Choroid plexus epithelial cell (primary cell): ENCODE data around the gene SEC24C.

Experiments used
- DNase-seq: peaks from one replicate; pipeline ENCODE4 v3.0.0-alpha.2; 2010; ENCODE audit warnings: low read depth
- H3K4me3 ChIP-seq: 2 replicates; pipeline ENCODE4 v1.5.1; 2011; ENCODE audit warnings: low read depth, mild to moderate bottlenecking, control low read depth, low read length, moderate library complexity
- CTCF ChIP-seq: conservative IDR thresholded peaks from 2 replicates; pipeline ENCODE4 v1.5.1; 2011; ENCODE audit warnings: low read depth, mild to moderate bottlenecking, control low read depth, inconsistent platforms, low read length, moderate library complexity

SEC24C gene

GRCh38 chr10:73797324-73798025, 53.3 kb downstream of the SEC24C start:
- no peak for TF ChIP-seq CTCF
- no peak for DNase-seq
- H3K4me3 ChIP-seq = no peak overlapping the region

- no peak overlapping the region for H3K4me3 ChIP-seq
- TF ChIP-seq CTCF = no peak
- no peak for DNase-seq
Observed at GRCh38 chr10:73798087-73798486, 53.9 kb downstream of the SEC24C start.

DNA sequence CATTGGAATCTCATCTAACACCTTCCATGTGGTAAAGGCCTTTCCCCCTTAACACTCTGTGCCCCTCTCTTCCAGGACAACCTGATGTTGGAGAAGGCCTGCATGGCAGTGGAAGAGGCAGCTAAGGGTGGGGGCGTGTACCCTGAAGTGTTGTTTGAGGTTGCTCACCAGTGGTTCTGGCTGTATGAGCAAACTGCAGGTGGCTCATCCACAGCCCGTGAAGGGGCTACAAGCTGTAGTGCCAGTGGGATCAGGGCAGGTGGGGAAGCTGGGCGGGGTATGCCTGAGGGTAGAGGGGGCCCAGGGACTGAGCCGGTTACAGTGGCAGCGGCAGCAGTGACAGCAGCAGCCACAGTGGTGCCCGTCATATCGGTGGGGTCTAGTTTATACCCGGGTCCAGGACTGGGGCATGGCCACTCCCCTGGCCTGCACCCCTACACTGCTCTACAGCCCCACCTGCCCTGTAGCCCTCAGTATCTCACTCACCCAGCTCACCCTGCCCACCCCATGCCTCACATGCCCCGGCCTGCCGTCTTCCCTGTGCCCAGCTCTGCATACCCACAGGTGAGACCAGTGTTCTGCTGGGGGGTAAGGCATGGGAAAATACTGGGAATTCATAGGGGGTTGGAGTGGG, 54.9 kb downstream of the SEC24C start:
- TF ChIP-seq CTCF = no peak
- no peak for DNase-seq
- no peak overlapping the region for H3K4me3 ChIP-seq

DNA sequence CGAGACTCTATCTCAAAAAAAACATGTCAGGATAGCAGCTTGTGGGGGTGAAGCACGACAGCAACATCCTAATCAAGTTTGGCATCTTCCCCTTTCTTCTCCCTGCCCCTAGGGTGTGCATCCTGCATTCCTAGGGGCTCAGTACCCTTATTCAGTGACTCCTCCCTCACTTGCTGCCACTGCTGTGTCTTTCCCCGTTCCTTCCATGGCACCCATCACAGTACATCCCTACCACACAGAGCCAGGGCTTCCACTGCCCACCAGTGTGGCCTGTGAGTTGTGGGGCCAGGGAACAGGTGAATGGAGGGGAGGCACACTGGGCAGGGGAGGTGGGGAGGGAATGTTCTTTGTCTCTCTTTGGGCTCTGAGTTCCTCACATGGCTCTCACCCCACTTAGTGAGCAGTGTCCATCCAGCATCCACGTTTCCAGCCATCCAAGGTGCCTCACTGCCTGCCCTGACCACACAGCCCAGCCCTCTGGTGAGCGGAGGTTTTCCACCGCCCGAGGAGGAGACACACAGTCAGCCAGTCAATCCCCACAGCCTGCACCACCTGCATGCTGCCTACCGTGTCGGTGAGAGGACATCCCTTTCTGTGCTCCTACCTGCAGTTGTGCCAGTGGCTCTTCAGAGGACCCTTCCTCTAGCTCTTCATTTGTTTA, 55.9 kb downstream of the SEC24C start:
- no peak for DNase-seq
- H3K4me3 ChIP-seq = no peak overlapping the region
- TF ChIP-seq CTCF = no peak

GRCh38 chr10:73800560-73801252, 56.5 kb downstream of the SEC24C start:
- no peak for DNase-seq
- TF ChIP-seq CTCF = no peak
- no peak overlapping the region for H3K4me3 ChIP-seq

- H3K4me3 ChIP-seq = no peak overlapping the region
- no peak for TF ChIP-seq CTCF
- no peak for DNase-seq
Observed at GRCh38 chr10:73801253-73801590, 57.0 kb downstream of the SEC24C start.
